ENCODE measurements around the gene RPL27A.
A peak's percentile ranks its signal among the peaks of the same experiment; 100 is the strongest.

The RPL27A gene

GRCh38 chr11:8702598-8702915 is 20.0 kb downstream of the RPL27A start:
- TF ChIP-seq, protein P1, sequence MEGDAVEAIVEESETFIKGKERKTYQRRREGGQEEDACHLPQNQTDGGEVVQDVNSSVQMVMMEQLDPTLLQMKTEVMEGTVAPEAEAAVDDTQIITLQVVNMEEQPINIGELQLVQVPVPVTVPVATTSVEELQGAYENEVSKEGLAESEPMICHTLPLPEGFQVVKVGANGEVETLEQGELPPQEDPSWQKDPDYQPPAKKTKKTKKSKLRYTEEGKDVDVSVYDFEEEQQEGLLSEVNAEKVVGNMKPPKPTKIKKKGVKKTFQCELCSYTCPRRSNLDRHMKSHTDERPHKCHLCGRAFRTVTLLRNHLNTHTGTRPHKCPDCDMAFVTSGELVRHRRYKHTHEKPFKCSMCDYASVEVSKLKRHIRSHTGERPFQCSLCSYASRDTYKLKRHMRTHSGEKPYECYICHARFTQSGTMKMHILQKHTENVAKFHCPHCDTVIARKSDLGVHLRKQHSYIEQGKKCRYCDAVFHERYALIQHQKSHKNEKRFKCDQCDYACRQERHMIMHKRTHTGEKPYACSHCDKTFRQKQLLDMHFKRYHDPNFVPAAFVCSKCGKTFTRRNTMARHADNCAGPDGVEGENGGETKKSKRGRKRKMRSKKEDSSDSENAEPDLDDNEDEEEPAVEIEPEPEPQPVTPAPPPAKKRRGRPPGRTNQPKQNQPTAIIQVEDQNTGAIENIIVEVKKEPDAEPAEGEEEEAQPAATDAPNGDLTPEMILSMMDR (IDR thresholded peaks at IDR 0.05; ENCODE audit: control insufficient read depth, insufficient read depth, low read depth, low read length, missing control alignments), result no peak
- no peak for DNase-seq (ENCODE audit: low read depth)
- H3K4me3 ChIP-seq (ENCODE audit: control insufficient read depth, low read depth, low read length), result no peak overlapping the region

DNA sequence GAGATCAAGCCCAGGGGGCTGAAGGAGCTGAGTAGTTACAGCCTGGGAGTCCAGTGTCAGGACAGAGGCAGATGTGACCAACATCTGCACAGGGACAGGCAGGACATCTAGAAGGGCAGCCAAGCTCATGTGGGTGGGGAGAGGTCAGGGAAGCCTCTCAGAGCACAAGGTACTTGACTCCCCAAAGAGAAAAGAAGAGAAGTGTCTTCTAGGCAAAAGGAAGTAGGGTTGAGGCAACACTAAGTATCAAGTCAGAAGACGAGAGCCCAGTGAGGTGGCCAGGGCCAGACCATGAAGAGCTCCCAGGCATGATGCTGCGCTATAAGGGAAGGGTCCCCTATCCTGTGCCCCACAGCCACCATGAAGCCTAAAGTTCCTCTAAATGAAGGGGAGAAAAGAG is 21.5 kb downstream of the RPL27A start:
- DNase-seq (ENCODE audit: low read depth), result no peak
- H3K4me3 ChIP-seq (ENCODE audit: control insufficient read depth, low read depth, low read length), result no peak overlapping the region
- TF ChIP-seq, protein P1 (IDR thresholded peaks at IDR 0.05; ENCODE audit: control insufficient read depth, insufficient read depth, low read depth, low read length, missing control alignments), result no peak

- H3K4me3 ChIP-seq (ENCODE audit: control insufficient read depth, low read depth, low read length), result no peak overlapping the region
- DNase-seq (ENCODE audit: low read depth), result no peak
- TF ChIP-seq, protein P1 (IDR thresholded peaks at IDR 0.05; ENCODE audit: control insufficient read depth, insufficient read depth, low read depth, low read length, missing control alignments), result no peak
Observed at GRCh38 chr11:8705146-8705545, 22.6 kb downstream of the RPL27A start.

DNA sequence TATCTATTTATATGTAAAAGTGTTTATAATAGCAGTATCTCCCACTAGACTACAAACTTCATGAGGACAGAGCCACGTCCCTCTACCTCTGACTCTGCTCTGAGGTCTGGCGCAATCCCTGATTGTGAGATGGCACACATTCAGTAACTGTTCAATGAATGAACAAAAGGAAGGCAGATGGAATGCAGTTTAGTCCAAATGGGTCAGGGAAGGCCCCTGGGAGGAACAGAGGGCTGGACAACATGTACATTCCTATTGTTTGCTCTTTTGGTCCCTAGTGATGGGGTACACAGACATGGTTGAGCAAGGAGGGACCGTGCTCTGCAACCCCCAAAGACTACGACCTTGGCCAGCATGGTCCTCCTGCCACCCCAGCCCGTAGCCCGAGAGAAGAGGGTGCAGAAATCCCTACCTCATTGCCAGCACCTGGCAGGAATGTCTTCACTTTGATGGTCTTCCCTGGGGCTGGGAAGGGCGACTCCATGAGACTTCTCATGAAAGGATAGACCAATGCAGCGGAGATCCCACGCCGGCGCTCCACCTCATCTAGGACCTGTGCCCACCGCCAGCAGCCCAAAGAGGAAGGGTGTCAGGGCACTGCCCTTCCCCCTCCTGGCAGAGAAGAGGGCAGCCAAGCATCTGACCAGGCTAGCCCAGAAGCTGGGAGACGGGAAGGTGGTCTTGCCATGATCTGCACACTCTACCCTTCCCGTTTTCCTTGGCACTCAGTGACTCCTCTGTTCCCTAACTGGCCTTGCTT is 24.3 kb downstream of the RPL27A start:
- H3K4me3 ChIP-seq (ENCODE audit: control insufficient read depth, low read depth, low read length), result no peak overlapping the region
- no peak for DNase-seq (ENCODE audit: low read depth)
- TF ChIP-seq, protein P1 (IDR thresholded peaks at IDR 0.05; ENCODE audit: control insufficient read depth, insufficient read depth, low read depth, low read length, missing control alignments), result no peak

DNA sequence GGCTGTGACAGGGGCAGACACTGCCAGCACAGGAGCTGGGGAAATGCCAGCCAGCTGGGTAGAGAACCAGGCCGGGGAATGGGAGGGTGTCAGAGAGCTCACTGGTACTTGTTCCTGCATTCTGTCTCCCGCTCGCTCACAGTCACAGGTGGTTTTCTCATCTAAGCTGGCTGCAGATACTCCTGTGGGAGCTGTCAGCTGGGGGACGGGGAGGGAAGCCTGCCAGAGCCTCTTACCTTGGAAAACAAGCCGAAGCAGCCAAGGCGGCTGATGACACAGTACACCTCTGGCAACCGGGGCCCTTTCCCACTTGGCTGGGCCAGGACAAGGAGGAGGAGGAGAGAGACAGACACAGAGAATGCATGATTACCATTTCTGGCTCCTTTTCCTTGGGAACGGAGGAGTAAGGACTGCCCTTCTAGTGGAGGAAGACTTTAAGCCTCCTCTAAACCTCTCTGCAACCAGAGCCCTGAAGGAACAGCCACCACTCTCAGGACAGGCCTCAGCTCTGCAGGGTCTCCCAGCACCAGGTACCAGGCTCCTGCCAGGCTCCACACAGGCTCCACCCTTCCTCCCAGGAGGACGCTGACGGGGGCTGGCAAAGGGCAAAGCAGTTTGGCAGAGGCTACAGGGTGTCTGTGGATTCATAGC is 25.1 kb downstream of the RPL27A start:
- TF ChIP-seq, protein P1 (IDR thresholded peaks at IDR 0.05; ENCODE audit: control insufficient read depth, insufficient read depth, low read depth, low read length, missing control alignments), result no peak
- no peak overlapping the region for H3K4me3 ChIP-seq (ENCODE audit: control insufficient read depth, low read depth, low read length)
- no peak for DNase-seq (ENCODE audit: low read depth)

- TF ChIP-seq, protein P1 (IDR thresholded peaks at IDR 0.05; ENCODE audit: control insufficient read depth, insufficient read depth, low read depth, low read length, missing control alignments), result no peak
- H3K4me3 ChIP-seq (ENCODE audit: control insufficient read depth, low read depth, low read length), result no peak overlapping the region
- DNase-seq (ENCODE audit: low read depth), result peak; percentile 77
Observed at GRCh38 chr11:8709002-8709672, 26.5 kb downstream of the RPL27A start.

All from AG09309 (cell line).